Natural killer cell (primary cell): ENCODE measurements around the gene FAM156A. TPM values are rescaled to one million over a fixed set of nuclear protein-coding genes. Genes with fewer than 3 reads are reported as not detected.
"Not testable (repeated sequence)": the region's sequence is repeated elsewhere in the genome, so short reads cannot be mapped to it uniquely, and the experiment has no call there.

Source experiments
- ATAC-seq, 3 donors: fragments of 150-1000 bp in 2 of 3; fragments of 200-7000 bp in 1 of 3; cut with Tn5 transposase; 1 replicate in 1 of 3; 2 replicates in 2 of 3; pipeline ENCODE4 v1.10.0; 2021; ENCODE audit warnings: mild to moderate bottlenecking in 2 of 3, moderate library complexity in 2 of 3
- DNase-seq, 2 donors: peaks; one replicate each; pipeline versions ENCODE4 v3.0.0 to v3.0.0-alpha.2; 2013 to 2021; ENCODE audit warnings: mixed read lengths in 1 of 2
- H3K27ac ChIP-seq: one replicate; pipeline ENCODE4 v1.5.1; 2013; ENCODE audit warnings: mild to moderate bottlenecking, low read length
- H3K27me3 ChIP-seq: one replicate; pipeline ENCODE4 v1.6.1; 2013; ENCODE audit warnings: low read length; ENCODE audit not compliant: control insufficient read depth, insufficient read depth
- H3K36me3 ChIP-seq: one replicate; pipeline ENCODE4 v1.6.1; 2013; ENCODE audit warnings: low read length; ENCODE audit not compliant: control insufficient read depth, insufficient read depth
- H3K4me1 ChIP-seq: one replicate; pipeline ENCODE4 v1.6.1; 2013; ENCODE audit warnings: low read length; ENCODE audit not compliant: control insufficient read depth, insufficient read depth
- H3K4me3 ChIP-seq: one replicate; pipeline ENCODE4 v1.5.1; 2013; ENCODE audit warnings: low read length
- H3K9me3 ChIP-seq: one replicate; pipeline ENCODE4 v1.6.1; 2013; ENCODE audit warnings: low read length; ENCODE audit not compliant: control insufficient read depth, insufficient read depth
- H3K27ac Mint-ChIP-seq, 2 donors: one replicate each; pipeline ENCODE4 v1.8.0; 2022; ENCODE audit warnings: mild to moderate bottlenecking in 2 of 2, mixed read lengths in 2 of 2, moderate library complexity in 1 of 2
- H3K27me3 Mint-ChIP-seq, 2 donors: one replicate each; pipeline ENCODE4 v1.8.0; 2022; ENCODE audit warnings: low read depth in 2 of 2, mixed read lengths in 2 of 2
- H3K36me3 Mint-ChIP-seq: one replicate; pipeline ENCODE4 v1.8.0; 2022; ENCODE audit warnings: mixed read lengths
- H3K4me1 Mint-ChIP-seq, 2 donors: one replicate each; pipeline ENCODE4 v1.8.0; 2022; ENCODE audit warnings: mixed read lengths in 2 of 2
- H3K4me3 Mint-ChIP-seq: one replicate; pipeline ENCODE4 v1.8.0; 2022; ENCODE audit warnings: mild to moderate bottlenecking, moderate library complexity, mixed read lengths
- H3K9me3 Mint-ChIP-seq, 2 donors: one replicate each; pipeline ENCODE4 v1.8.0; 2022; ENCODE audit warnings: mixed read lengths in 2 of 2
- CTCF ChIP-seq: fragments of 200-600 bp; IDR thresholded peaks from one replicate; pipeline ENCODE4 v1.8.0; 2022; ENCODE audit warnings: antibody characterized with exemption
- WGBS: methylation state at CpG from one replicate; pipeline ENCODE4 v1.1.7; 2013; ENCODE audit warnings: missing lambda C conversion rate; ENCODE audit not compliant: insufficient coverage; 5-methylcytosine and 5-hydroxymethylcytosine counted together
- intact Hi-C: fragments of 100-400 bp; cut with micrococcal nuclease; formaldehyde crosslinking; loops from one replicate; pipeline ENCODE4 v1.14.2; 2022
- total RNA-seq, 4 donors: library from RNA; stranded (reverse); fragments of 120-200 nt in 1 of 4; gene quantifications; one replicate each; pipeline versions ENCODE4 v1.2.3 to v1.2.4, GENCODE V29; 2013 to 2022

FAM156A gene
- total RNA-seq, 3 donors from 2014 or later (not counting 1 experiment from before 2014, with no cell fraction given), result 16.2 to 19.2 (median 18.7) TPM

- WGBS, result 0% methylated on average over 46 of the region's 46 CpGs
- Mint-ChIP-seq H3K36me3 (no peaks in the 10 kb centered on the region), H3K9me3 (no peaks in the 10 kb centered on the region), H3K27ac (peak overlapping the region; percentile 94 to 96), H3K4me3 (peak overlapping the region; percentile 94), H3K4me1 (peaks cover 13 to 17% of the 10 kb centered on the region in 2 donors), H3K27me3 (no peaks in the 10 kb centered on the region)
- peaks cover 21% of the 10 kb centered on the region for H3K4me1 ChIP-seq
- ATAC-seq (peak; percentile 95 to 99 (median 95)), DNase-seq (peak; percentile 86 to 94)
- H3K27me3 ChIP-seq, result no peaks in the 10 kb centered on the region
- H3K9me3 ChIP-seq, result no peaks in the 10 kb centered on the region
- no peaks in the 10 kb centered on the region for H3K36me3 ChIP-seq
- peak overlapping the region; percentile 99 for H3K27ac ChIP-seq
- H3K4me3 ChIP-seq, result peak overlapping the region; percentile 83
- intact Hi-C loops, result loop anchor here (1.0 kb wide), 1 partner anchor 421 kb away; no protein-coding TSS in a partner anchor
- peak; percentile 53 for TF ChIP-seq CTCF
These were observed 37.0 kb upstream of the FAM156A start for GRCh38 chrX:52995135-52995986.

GRCh38 chrX:52990848-52991247, 32.5 kb upstream of the FAM156A start:
- Mint-ChIP-seq H3K36me3 (no peaks in the 10 kb centered on the region), H3K9me3 (no peaks in the 10 kb centered on the region)

GRCh38 chrX:52990011-52990631, 31.8 kb upstream of the FAM156A start:
- H3K27me3 Mint-ChIP-seq, H3K27me3 ChIP-seq, H3K9me3 ChIP-seq, H3K36me3 Mint-ChIP-seq, H3K4me3 Mint-ChIP-seq, H3K36me3 ChIP-seq, H3K9me3 Mint-ChIP-seq, intact Hi-C loops, H3K4me3 ChIP-seq, H3K27ac ChIP-seq: not testable (repeated sequence)
- peaks cover 18% of the 10 kb centered on the region for H3K4me1 ChIP-seq
- peak; percentile 44 for TF ChIP-seq CTCF
- peaks cover 17 to 18% of the 10 kb centered on the region in 2 donors for H3K4me1 Mint-ChIP-seq
- DNase-seq (peak; percentile 27 to 71), ATAC-seq (peak; percentile 62 to 77 (median 76))
- peak overlapping the region in 1 of 2 donors; percentile 76 for H3K27ac Mint-ChIP-seq
- WGBS, result 36% methylated on average over 7 of the region's 7 CpGs

More at GRCh38 chrX:52990848-52991247, 32.5 kb upstream of the FAM156A start:
- no peaks in the 10 kb centered on the region for H3K27me3 Mint-ChIP-seq
- no peak overlapping the region for H3K27ac Mint-ChIP-seq
- H3K4me1 ChIP-seq, result peaks cover 20% of the 10 kb centered on the region
- H3K4me3 ChIP-seq, result no peak overlapping the region
- no peak for ATAC-seq
- H3K27ac ChIP-seq, result no peak overlapping the region
- TF ChIP-seq CTCF, result no peak
- no peaks in the 10 kb centered on the region for H3K9me3 ChIP-seq
- H3K27me3 ChIP-seq, result no peaks in the 10 kb centered on the region
- H3K36me3 ChIP-seq, result no peaks in the 10 kb centered on the region
- H3K4me3 Mint-ChIP-seq, result no peak overlapping the region
- H3K4me1 Mint-ChIP-seq, result peaks cover 18 to 19% of the 10 kb centered on the region in 2 donors
- WGBS, result 83% methylated on average over 5 of the region's 5 CpGs
- intact Hi-C loops, result no loop called here
- DNase-seq, result no peak
